ENCODE measurements around the gene TNRC6A.
"Not testable (repeated sequence)": the region's sequence is repeated elsewhere in the genome, so short reads cannot be mapped to it uniquely, and the experiment has no call there.

TNRC6A gene

DNA sequence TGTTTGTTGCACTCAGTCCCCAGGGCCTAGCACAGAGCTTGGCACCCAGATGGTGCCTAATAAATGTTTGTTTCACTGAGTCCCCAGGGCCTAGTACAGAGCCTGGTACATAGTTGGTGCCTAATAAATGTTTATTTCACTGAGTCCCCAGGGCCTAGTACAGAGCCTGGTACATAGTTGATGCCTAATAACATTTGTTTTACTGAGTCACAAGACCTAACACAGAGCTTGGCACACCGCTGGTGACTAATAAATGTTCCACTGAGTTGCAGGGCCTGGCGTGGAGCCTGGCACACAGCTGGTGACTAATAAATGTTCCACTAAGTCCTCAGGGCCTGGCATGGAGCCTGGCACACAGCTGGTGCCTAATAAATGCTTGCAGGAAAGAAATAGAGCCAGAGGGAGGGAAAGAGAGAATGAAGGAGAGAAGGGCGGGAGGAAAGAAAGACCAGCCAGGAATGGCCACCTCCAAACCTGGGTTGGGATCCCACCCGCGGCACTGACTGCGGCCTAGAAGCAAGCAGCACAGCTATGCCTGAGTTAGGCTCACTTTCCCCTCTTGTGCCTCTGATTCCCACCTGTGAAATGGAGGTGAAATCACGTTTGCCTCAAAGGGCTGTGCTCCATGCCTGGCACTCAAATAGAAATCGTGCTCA, 123.8 kb downstream of the TNRC6A start:
- Histone ChIP-seq H2AFZ (ENCODE audit: low read depth) (no peak overlapping the region), H3K36me3 (ENCODE audit: insufficient read depth) (no peaks in the 10 kb centered on the region), H3K79me2 (ENCODE audit: insufficient read depth, low read depth) (no peaks in the 10 kb centered on the region), H3K4me1 (ENCODE audit: low read depth, poor library complexity, severe bottlenecking) (no peaks in the 10 kb centered on the region), H3K4me2 (no peak overlapping the region), H3K27ac (no peak overlapping the region), H3K27me3 (ENCODE audit: insufficient read depth, low read depth) (no peaks in the 10 kb centered on the region), H4K20me1 (ENCODE audit: insufficient read depth) (no peaks in the 10 kb centered on the region), H3K9ac (no peak overlapping the region), H3K4me3 (IDR thresholded peaks at IDR 0.05; ENCODE audit: insufficient read depth, low read depth, low read length) (no peak overlapping the region)
- TF ChIP-seq, protein P1, sequence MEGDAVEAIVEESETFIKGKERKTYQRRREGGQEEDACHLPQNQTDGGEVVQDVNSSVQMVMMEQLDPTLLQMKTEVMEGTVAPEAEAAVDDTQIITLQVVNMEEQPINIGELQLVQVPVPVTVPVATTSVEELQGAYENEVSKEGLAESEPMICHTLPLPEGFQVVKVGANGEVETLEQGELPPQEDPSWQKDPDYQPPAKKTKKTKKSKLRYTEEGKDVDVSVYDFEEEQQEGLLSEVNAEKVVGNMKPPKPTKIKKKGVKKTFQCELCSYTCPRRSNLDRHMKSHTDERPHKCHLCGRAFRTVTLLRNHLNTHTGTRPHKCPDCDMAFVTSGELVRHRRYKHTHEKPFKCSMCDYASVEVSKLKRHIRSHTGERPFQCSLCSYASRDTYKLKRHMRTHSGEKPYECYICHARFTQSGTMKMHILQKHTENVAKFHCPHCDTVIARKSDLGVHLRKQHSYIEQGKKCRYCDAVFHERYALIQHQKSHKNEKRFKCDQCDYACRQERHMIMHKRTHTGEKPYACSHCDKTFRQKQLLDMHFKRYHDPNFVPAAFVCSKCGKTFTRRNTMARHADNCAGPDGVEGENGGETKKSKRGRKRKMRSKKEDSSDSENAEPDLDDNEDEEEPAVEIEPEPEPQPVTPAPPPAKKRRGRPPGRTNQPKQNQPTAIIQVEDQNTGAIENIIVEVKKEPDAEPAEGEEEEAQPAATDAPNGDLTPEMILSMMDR (conservative IDR thresholded peaks at IDR 0.05; ENCODE audit: low read depth, low read length), result no peak

DNA sequence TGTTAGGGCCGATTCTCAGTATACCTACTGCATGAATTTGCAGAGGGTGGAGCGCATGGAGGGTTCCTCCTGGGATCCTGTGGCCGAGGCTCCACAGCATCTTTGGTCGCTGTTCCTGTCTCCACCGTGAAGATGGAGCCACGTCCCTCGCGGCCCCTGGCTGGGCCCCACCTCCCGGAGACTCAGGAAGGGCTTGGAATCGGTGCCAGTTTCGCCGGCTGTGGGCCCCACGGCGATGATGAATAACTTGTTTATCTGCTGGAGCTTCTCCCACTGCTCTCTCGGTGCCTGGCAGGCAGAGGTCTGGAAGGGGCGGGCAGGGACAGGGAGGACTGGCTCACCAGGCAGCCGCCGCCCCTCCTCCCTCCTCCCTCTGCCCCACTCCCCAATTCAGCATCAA, 124.4 kb downstream of the TNRC6A start:
- no peaks in the 10 kb centered on the region for H3K4me1 ChIP-seq (ENCODE audit: low read depth, poor library complexity, severe bottlenecking)
- no peaks in the 10 kb centered on the region for H3K79me2 ChIP-seq (ENCODE audit: insufficient read depth, low read depth)
- no peaks in the 10 kb centered on the region for H3K36me3 ChIP-seq (ENCODE audit: insufficient read depth)
- H3K27ac ChIP-seq, result no peak overlapping the region
- H3K4me2 ChIP-seq, result no peak overlapping the region
- H3K9ac ChIP-seq, result no peak overlapping the region
- H2AFZ ChIP-seq (ENCODE audit: low read depth), result no peak overlapping the region
- no peaks in the 10 kb centered on the region for H3K27me3 ChIP-seq (ENCODE audit: insufficient read depth, low read depth)
- no peak overlapping the region for H3K4me3 ChIP-seq (IDR thresholded peaks at IDR 0.05; ENCODE audit: insufficient read depth, low read depth, low read length)
- TF ChIP-seq, protein P1 (conservative IDR thresholded peaks at IDR 0.05; ENCODE audit: low read depth, low read length), result no peak
- H4K20me1 ChIP-seq (ENCODE audit: insufficient read depth), result no peaks in the 10 kb centered on the region

DNA sequence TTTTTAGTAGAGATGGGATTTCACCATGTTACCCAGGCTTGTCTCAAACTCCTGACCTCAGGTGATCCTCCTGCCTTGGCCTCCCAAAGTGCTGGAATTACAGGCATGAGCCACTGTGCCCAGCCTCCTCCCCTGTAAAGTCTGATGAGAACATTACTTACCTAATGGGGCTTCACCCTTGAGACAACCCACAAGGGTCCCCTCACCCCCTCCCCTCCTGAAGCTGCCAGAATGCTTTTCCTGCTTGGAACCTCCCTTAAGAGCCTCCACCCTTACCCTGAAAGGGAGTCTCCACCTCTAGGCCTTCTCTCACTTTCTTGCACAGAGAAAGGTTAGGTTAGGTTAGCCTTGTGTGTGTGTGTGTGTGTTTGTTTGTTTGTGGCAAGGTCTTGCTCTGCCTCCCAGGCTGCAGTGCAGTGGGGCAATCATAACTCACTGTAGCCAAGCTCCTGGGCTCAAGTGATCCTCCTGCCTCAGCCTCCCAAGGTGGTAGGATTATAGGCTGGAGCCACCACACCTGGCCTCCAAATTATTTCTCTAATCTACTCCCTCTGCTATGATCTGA, 125.2 kb downstream of the TNRC6A start:
- Histone ChIP-seq H3K9ac (no peak overlapping the region), H3K36me3 (ENCODE audit: insufficient read depth) (no peaks in the 10 kb centered on the region), H4K20me1 (ENCODE audit: insufficient read depth) (no peaks in the 10 kb centered on the region), H3K4me3 (IDR thresholded peaks at IDR 0.05; ENCODE audit: insufficient read depth, low read depth, low read length) (no peak overlapping the region), H2AFZ (ENCODE audit: low read depth) (no peak overlapping the region), H3K27ac (no peak overlapping the region), H3K79me2 (ENCODE audit: insufficient read depth, low read depth) (no peaks in the 10 kb centered on the region), H3K27me3 (ENCODE audit: insufficient read depth, low read depth) (no peaks in the 10 kb centered on the region), H3K4me2 (no peak overlapping the region), H3K4me1 (ENCODE audit: low read depth, poor library complexity, severe bottlenecking) (no peaks in the 10 kb centered on the region)
- TF ChIP-seq, protein P1 (conservative IDR thresholded peaks at IDR 0.05; ENCODE audit: low read depth, low read length), result no peak

DNA sequence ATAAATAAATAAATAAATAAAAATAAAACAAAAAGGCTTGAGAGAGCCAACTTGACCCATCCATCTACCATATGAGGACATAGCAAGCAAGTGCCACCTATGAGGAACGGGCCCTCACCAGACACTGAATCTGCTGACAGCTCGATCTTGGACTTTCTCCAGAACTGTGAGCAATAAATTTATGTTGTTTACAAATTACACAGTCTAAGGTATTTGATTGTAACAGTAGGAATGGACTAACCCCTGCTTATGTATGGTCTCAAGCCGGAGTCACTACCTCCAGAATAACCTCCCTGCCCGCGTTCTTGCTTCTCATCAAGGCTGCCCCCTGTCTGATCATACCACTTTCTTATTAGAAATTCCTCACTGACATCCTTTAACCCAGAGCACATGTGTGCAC, 126.2 kb downstream of the TNRC6A start:
- Histone ChIP-seq H3K27me3 (ENCODE audit: insufficient read depth, low read depth) (no peaks in the 10 kb centered on the region), H3K36me3 (ENCODE audit: insufficient read depth) (no peaks in the 10 kb centered on the region), H3K4me3 (IDR thresholded peaks at IDR 0.05; ENCODE audit: insufficient read depth, low read depth, low read length) (no peak overlapping the region), H2AFZ (ENCODE audit: low read depth) (no peak overlapping the region), H3K9ac (no peak overlapping the region), H3K79me2 (ENCODE audit: insufficient read depth, low read depth) (no peaks in the 10 kb centered on the region), H4K20me1 (ENCODE audit: insufficient read depth) (no peaks in the 10 kb centered on the region), H3K4me2 (no peak overlapping the region), H3K4me1 (ENCODE audit: low read depth, poor library complexity, severe bottlenecking) (no peaks in the 10 kb centered on the region), H3K27ac (no peak overlapping the region)
- TF ChIP-seq, protein P1 (conservative IDR thresholded peaks at IDR 0.05; ENCODE audit: low read depth, low read length), result no peak

DNA sequence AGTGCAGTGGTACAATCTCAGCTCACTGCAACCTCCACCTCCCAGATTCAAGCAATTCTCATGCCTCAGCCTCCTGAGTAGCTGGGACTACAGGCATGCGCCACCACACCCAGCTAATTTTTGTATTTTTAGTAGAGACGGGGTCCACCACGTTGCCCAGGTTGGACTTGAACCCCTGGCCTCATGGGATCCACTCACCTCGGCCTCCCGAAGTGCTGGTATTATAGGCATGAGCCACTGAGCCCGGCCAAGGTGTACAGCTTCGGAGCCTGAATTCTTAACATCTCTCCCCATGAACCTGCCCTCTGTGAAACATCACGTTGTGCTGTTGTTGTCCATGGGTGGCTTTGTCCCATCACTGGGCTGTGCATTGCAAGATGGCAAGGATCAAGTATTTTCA, 127.4 kb downstream of the TNRC6A start:
- not testable (repeated sequence) for H3K9ac ChIP-seq; H4K20me1 ChIP-seq (ENCODE audit: insufficient read depth); H3K4me1 ChIP-seq (ENCODE audit: low read depth, poor library complexity, severe bottlenecking); H3K27ac ChIP-seq; H3K27me3 ChIP-seq (ENCODE audit: insufficient read depth, low read depth); H3K4me3 ChIP-seq (IDR thresholded peaks at IDR 0.05; ENCODE audit: insufficient read depth, low read depth, low read length); H2AFZ ChIP-seq (ENCODE audit: low read depth); H3K4me2 ChIP-seq; H3K79me2 ChIP-seq (ENCODE audit: insufficient read depth, low read depth); H3K36me3 ChIP-seq (ENCODE audit: insufficient read depth)
